Measurements from ENCODE around the gene DIPK1C.

Gene DIPK1C

GRCh38 chr18:74411475-74411874, 45.6 kb downstream of the DIPK1C start:
- TF ChIP-seq CTCF (IDR thresholded peaks at IDR 0.05), result no peak
- no peak for TF ChIP-seq ZFX (IDR thresholded peaks at IDR 0.05; ENCODE audit: borderline replicate concordance)

GRCh38 chr18:74410441-74410992, 46.6 kb downstream of the DIPK1C start:
- TF ChIP-seq CTCF (IDR thresholded peaks at IDR 0.05), result no peak
- TF ChIP-seq ZFX (IDR thresholded peaks at IDR 0.05; ENCODE audit: borderline replicate concordance), result no peak

More at GRCh38 chr18:74411475-74411874, 45.6 kb downstream of the DIPK1C start:
- no peak overlapping the region for H3K27ac ChIP-seq

GRCh38 chr18:74407888-74408287, 49.2 kb downstream of the DIPK1C start:
- TF ChIP-seq ZFX (IDR thresholded peaks at IDR 0.05; ENCODE audit: borderline replicate concordance), result no peak
- no peak for TF ChIP-seq CTCF (IDR thresholded peaks at IDR 0.05)

More at GRCh38 chr18:74410441-74410992, 46.6 kb downstream of the DIPK1C start:
- no peak overlapping the region for H3K27ac ChIP-seq

GRCh38 chr18:74402806-74403433, 54.2 kb downstream of the DIPK1C start:
- H3K27ac ChIP-seq, result no peak overlapping the region
- no peak for TF ChIP-seq CTCF (IDR thresholded peaks at IDR 0.05)
- TF ChIP-seq ZFX (IDR thresholded peaks at IDR 0.05; ENCODE audit: borderline replicate concordance), result no peak

More at GRCh38 chr18:74407888-74408287, 49.2 kb downstream of the DIPK1C start:
- H3K27ac ChIP-seq, result no peak overlapping the region

- TF ChIP-seq CTCF (IDR thresholded peaks at IDR 0.05), result no peak
- no peak for TF ChIP-seq ZFX (IDR thresholded peaks at IDR 0.05; ENCODE audit: borderline replicate concordance)
- no peak overlapping the region for H3K27ac ChIP-seq
Observed at GRCh38 chr18:74400813-74401212, 56.3 kb downstream of the DIPK1C start.

GRCh38 chr18:74399091-74399887, 57.8 kb downstream of the DIPK1C start:
- no peak overlapping the region for H3K27ac ChIP-seq

More at GRCh38 chr18:74399091-74399887, 57.8 kb downstream of the DIPK1C start:
- no peak for TF ChIP-seq CTCF (IDR thresholded peaks at IDR 0.05)
- TF ChIP-seq ZFX (IDR thresholded peaks at IDR 0.05; ENCODE audit: borderline replicate concordance), result no peak

Measured in 22Rv1 (cell line).